Karpas-422 (cell line): ENCODE data around the gene SLC6A7. TPM values are rescaled to one million over a fixed set of nuclear protein-coding genes. Genes with fewer than 3 reads are reported as not detected.

Experiments used
- DNase-seq: peaks from one replicate; pipeline ENCODE4 v3.0.0-alpha.2; 2015
- H2AFZ ChIP-seq: fragments of 200-600 bp; sonication (generic); 2 replicates; pipeline ENCODE4 v1.6.1; 2014; ENCODE audit warnings: antibody characterized with exemption, low read length, mixed read lengths
- H3K27ac ChIP-seq: fragments of 200-600 bp; sonication (generic); 2 replicates; pipeline ENCODE4 v1.5.1; 2014; ENCODE audit warnings: mild to moderate bottlenecking, low read length, moderate library complexity
- H3K27me3 ChIP-seq: fragments of 200-600 bp; sonication (generic); 2 replicates; pipeline ENCODE4 v1.6.1; 2014; ENCODE audit warnings: low read length, mixed read lengths
- H3K36me3 ChIP-seq: fragments of 200-600 bp; sonication (generic); 2 replicates; pipeline ENCODE4 v1.6.1; 2014; ENCODE audit warnings: low read length, mixed read lengths; ENCODE audit not compliant: insufficient read depth
- H3K4me1 ChIP-seq: fragments of 200-600 bp; sonication (generic); 2 replicates; pipeline ENCODE4 v1.6.1; 2014; ENCODE audit warnings: mild to moderate bottlenecking, low read length, mixed read lengths
- H3K4me2 ChIP-seq: fragments of 200-600 bp; sonication (generic); 2 replicates; pipeline ENCODE4 v1.6.1; 2014; ENCODE audit warnings: low read length, low read depth, mild to moderate bottlenecking; ENCODE audit not compliant: poor library complexity, severe bottlenecking
- H3K4me3 ChIP-seq: fragments of 200-600 bp; sonication (generic); 2 replicates; pipeline ENCODE4 v1.5.1; 2014; ENCODE audit warnings: mild to moderate bottlenecking, antibody characterized with exemption, low read length, mixed read lengths
- H3K79me2 ChIP-seq: fragments of 200-600 bp; sonication (generic); 2 replicates; pipeline ENCODE4 v1.6.1; 2014; ENCODE audit warnings: mild to moderate bottlenecking, low read length, mixed read lengths
- H3K9ac ChIP-seq: fragments of 200-600 bp; sonication (generic); 2 replicates; pipeline ENCODE4 v1.6.0; 2014; ENCODE audit warnings: low read length
- H3K9me2 ChIP-seq: fragments of 200-600 bp; sonication (generic), shearing (Covaris generic); replicated peaks from 2 replicates; pipeline ENCODE4 v1.6.0; 2014; ENCODE audit warnings: mild to moderate bottlenecking, low read length, moderate library complexity; ENCODE audit not compliant: insufficient read depth
- H3K9me3 ChIP-seq: fragments of 300-700, 200-600 bp; sonication (generic); 2 replicates; pipeline ENCODE4 v1.6.1; 2014; ENCODE audit warnings: low read length, mixed read lengths
- H4K20me1 ChIP-seq: fragments of 200-600 bp; sonication (generic); 2 replicates; pipeline ENCODE4 v1.6.1; 2014; ENCODE audit warnings: mild to moderate bottlenecking, antibody characterized with exemption, low read length, low read depth; ENCODE audit not compliant: insufficient read depth
- total RNA-seq: library from RNA; depleted of rRNA; stranded (reverse); fragments of >200 nt; shearing (Covaris generic); gene quantifications from 2 replicates; pipeline ENCODE4 v1.2.3, GENCODE V29; 2014; ENCODE audit warnings: low replicate concordance

Gene SLC6A7
- total RNA-seq, 1 experiment from 2014 or later: not detected

GRCh38 chr5:150217873-150218692, 28.2 kb downstream of the SLC6A7 start:
- Histone ChIP-seq H3K36me3 (no peaks in the 10 kb centered on the region), H3K4me2 (no peak overlapping the region), H2AFZ (no peak overlapping the region)

GRCh38 chr5:150218693-150219035, 28.8 kb downstream of the SLC6A7 start:
- H2AFZ ChIP-seq: no peak overlapping the region
- no peaks in the 10 kb centered on the region for H3K27me3 ChIP-seq
- H3K36me3 ChIP-seq: no peaks in the 10 kb centered on the region
- H3K4me2 ChIP-seq: no peak overlapping the region
- no peaks in the 10 kb centered on the region for H3K9me2 ChIP-seq
- H3K4me1 ChIP-seq: no peaks in the 10 kb centered on the region
- H4K20me1 ChIP-seq: peaks cover 4% of the 10 kb centered on the region; the same call in 1 of the 2 replicates
- no peak overlapping the region for H3K4me3 ChIP-seq
- H3K9me3 ChIP-seq: no peaks in the 10 kb centered on the region
- H3K27ac ChIP-seq: no peak overlapping the region
- no peak overlapping the region for H3K9ac ChIP-seq
- DNase-seq: no peak
- no peaks in the 10 kb centered on the region for H3K79me2 ChIP-seq

More at GRCh38 chr5:150217873-150218692, 28.2 kb downstream of the SLC6A7 start:
- peak; percentile 93 for DNase-seq
- Histone ChIP-seq H4K20me1 (peaks cover 4% of the 10 kb centered on the region; the same call in 1 of the 2 replicates), H3K79me2 (no peaks in the 10 kb centered on the region), H3K9ac (no peak overlapping the region), H3K27ac (no peak overlapping the region), H3K4me3 (no peak overlapping the region), H3K27me3 (no peaks in the 10 kb centered on the region), H3K4me1 (no peaks in the 10 kb centered on the region), H3K9me2 (no peaks in the 10 kb centered on the region), H3K9me3 (no peaks in the 10 kb centered on the region)

- DNase-seq: no peak
- H3K9me3 ChIP-seq: no peaks in the 10 kb centered on the region
Measured at GRCh38 chr5:150219142-150219541, 29.3 kb downstream of the SLC6A7 start.

DNA sequence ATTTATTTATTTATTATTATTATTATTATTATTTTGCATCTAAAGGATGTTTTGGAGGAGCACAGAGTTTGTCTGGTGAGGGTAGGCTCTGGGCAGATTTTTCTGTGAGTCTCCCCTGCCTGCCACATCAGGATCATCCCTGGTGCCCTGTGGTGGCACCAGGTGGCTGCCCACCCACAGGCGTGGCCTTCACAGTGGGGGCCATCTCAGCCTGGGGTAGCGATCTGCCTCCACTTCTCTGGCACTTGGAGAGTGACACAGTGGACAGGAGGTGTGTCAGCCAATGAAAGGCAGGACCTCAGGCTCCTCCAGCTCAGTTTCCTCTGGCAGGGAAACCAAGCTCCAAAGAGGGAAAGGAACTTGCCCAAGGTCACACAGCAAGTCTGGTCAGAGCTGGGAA, 30.0 kb downstream of the SLC6A7 start:
- Histone ChIP-seq H4K20me1 (peaks cover 4% of the 10 kb centered on the region; the same call in 1 of the 2 replicates), H2AFZ (no peak overlapping the region), H3K9me3 (no peaks in the 10 kb centered on the region), H3K79me2 (no peaks in the 10 kb centered on the region), H3K4me2 (no peak overlapping the region), H3K4me3 (no peak overlapping the region), H3K27ac (no peak overlapping the region), H3K4me1 (no peaks in the 10 kb centered on the region), H3K27me3 (no peaks in the 10 kb centered on the region), H3K36me3 (no peaks in the 10 kb centered on the region), H3K9ac (no peak overlapping the region), H3K9me2 (no peaks in the 10 kb centered on the region)
- DNase-seq: no peak

More at GRCh38 chr5:150219142-150219541, 29.3 kb downstream of the SLC6A7 start:
- Histone ChIP-seq H3K27me3 (no peaks in the 10 kb centered on the region), H3K4me1 (no peaks in the 10 kb centered on the region), H3K36me3 (no peaks in the 10 kb centered on the region), H3K9ac (no peak overlapping the region), H3K27ac (no peak overlapping the region), H2AFZ (no peak overlapping the region), H3K9me2 (no peaks in the 10 kb centered on the region), H3K4me3 (no peak overlapping the region), H3K4me2 (no peak overlapping the region), H4K20me1 (peaks cover 4% of the 10 kb centered on the region; the same call in 1 of the 2 replicates), H3K79me2 (no peaks in the 10 kb centered on the region)

DNA sequence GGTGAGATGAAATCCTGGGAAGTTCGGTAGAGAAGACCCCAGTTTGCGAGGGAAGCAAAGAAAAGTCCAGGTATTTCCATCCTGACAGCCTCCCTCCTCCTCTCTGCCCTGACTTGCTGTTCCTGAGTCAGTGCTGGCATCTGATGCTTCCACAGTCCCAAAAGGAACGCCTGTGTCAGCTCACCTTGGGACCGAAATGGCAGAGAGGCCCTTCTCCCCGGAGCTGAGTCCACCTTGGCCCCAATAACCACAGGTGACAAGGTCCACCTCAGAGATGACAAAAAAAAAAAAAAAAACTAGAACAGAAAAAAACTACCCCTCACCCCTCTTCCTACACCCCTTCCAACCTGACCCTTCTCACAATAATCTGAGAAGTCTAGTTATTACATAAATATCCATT, 31.6 kb downstream of the SLC6A7 start:
- Histone ChIP-seq H3K79me2 (no peaks in the 10 kb centered on the region), H3K4me1 (no peaks in the 10 kb centered on the region), H3K27ac (no peak overlapping the region), H4K20me1 (peaks cover 4% of the 10 kb centered on the region; the same call in 1 of the 2 replicates), H3K4me2 (no peak overlapping the region), H3K9me2 (no peaks in the 10 kb centered on the region), H3K4me3 (no peak overlapping the region), H3K9ac (no peak overlapping the region), H3K27me3 (no peaks in the 10 kb centered on the region), H3K36me3 (no peaks in the 10 kb centered on the region), H2AFZ (no peak overlapping the region), H3K9me3 (no peaks in the 10 kb centered on the region)
- DNase-seq: no peak

GRCh38 chr5:150222906-150223305, 33.0 kb downstream of the SLC6A7 start:
- Histone ChIP-seq H3K36me3 (no peaks in the 10 kb centered on the region), H3K27me3 (no peaks in the 10 kb centered on the region), H2AFZ (no peak overlapping the region), H3K9ac (no peak overlapping the region), H3K4me3 (no peak overlapping the region), H3K9me2 (no peaks in the 10 kb centered on the region), H4K20me1 (peaks cover 1% of the 10 kb centered on the region; the same call in 1 of the 2 replicates), H3K27ac (no peak overlapping the region), H3K9me3 (no peaks in the 10 kb centered on the region), H3K4me1 (no peaks in the 10 kb centered on the region), H3K79me2 (no peaks in the 10 kb centered on the region), H3K4me2 (no peak overlapping the region)
- DNase-seq: no peak

DNA sequence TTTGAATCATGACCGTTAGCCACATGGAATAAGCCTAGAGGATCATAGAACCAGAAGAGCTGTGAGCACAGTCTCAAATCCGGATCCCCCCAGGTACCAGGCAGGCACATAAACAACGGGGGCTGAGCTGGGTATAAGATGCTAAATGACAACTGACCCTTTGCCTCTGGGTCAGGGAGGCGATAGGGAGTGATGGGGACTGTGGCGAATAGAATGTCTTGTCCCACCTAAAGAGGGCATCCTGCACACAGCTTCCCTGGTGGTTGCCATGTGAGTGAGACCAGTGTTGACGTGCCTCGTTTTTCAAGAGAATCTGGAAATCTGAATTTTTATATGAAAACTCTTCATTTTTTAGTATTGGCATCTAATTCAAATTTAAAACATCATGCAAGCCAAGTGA, 33.6 kb downstream of the SLC6A7 start:
- no peak overlapping the region for H3K27ac ChIP-seq
- no peaks in the 10 kb centered on the region for H3K27me3 ChIP-seq
- H3K9me2 ChIP-seq: no peaks in the 10 kb centered on the region
- H3K9ac ChIP-seq: no peak overlapping the region
- no peaks in the 10 kb centered on the region for H3K79me2 ChIP-seq
- H3K36me3 ChIP-seq: no peaks in the 10 kb centered on the region
- no peak overlapping the region for H3K4me3 ChIP-seq
- H3K4me1 ChIP-seq: no peaks in the 10 kb centered on the region
- no peak overlapping the region for H3K4me2 ChIP-seq
- DNase-seq: no peak
- no peaks in the 10 kb centered on the region for H4K20me1 ChIP-seq
- no peaks in the 10 kb centered on the region for H3K9me3 ChIP-seq
- H2AFZ ChIP-seq: no peak overlapping the region

DNA sequence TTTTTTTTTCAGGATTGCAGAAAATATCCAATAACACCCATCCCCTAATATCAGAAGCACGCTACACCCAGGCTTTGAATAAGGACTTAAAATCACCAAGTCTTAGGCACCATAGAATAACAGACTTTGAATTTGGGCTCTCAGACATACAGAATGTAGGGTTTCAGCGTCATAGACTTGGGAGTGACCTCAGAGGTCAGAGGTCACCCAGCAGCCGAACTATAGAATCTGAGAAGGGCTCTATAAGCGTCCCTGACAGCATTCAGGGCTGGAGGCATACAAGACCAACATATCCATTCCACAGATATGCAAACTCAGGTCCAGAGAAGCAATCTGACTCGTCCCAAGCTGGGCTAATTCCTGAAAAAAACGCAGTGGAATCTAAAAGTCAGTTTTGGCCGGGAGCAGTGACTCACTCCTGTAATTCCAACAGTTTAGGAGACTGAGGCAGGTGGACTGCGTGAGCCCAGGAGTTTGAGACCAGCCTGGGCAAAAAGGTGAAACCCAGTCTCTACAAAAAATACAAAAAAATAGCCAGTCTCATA, 34.7 kb downstream of the SLC6A7 start:
- H3K9me3 ChIP-seq: no peaks in the 10 kb centered on the region
- H3K27me3 ChIP-seq: no peaks in the 10 kb centered on the region
- no peak for DNase-seq
- H3K4me3 ChIP-seq: no peak overlapping the region
- no peak overlapping the region for H3K4me2 ChIP-seq
- no peak overlapping the region for H3K9ac ChIP-seq
- H2AFZ ChIP-seq: no peak overlapping the region
- no peaks in the 10 kb centered on the region for H3K9me2 ChIP-seq
- no peaks in the 10 kb centered on the region for H3K36me3 ChIP-seq
- H4K20me1 ChIP-seq: no peaks in the 10 kb centered on the region
- no peak overlapping the region for H3K27ac ChIP-seq
- H3K4me1 ChIP-seq: no peaks in the 10 kb centered on the region
- no peaks in the 10 kb centered on the region for H3K79me2 ChIP-seq
